CD1c-positive myeloid dendritic cell (primary cell): ENCODE results near the gene GOLIM4.
"Not testable (repeated sequence)": the region's sequence is repeated elsewhere in the genome, so short reads cannot be mapped to it uniquely, and the experiment has no call there.

Source experiments
- DNase-seq: peaks from one replicate; pipeline ENCODE4 v3.0.0-alpha.2; 2016; ENCODE audit errors: extremely low spot score

Gene GOLIM4

DNA sequence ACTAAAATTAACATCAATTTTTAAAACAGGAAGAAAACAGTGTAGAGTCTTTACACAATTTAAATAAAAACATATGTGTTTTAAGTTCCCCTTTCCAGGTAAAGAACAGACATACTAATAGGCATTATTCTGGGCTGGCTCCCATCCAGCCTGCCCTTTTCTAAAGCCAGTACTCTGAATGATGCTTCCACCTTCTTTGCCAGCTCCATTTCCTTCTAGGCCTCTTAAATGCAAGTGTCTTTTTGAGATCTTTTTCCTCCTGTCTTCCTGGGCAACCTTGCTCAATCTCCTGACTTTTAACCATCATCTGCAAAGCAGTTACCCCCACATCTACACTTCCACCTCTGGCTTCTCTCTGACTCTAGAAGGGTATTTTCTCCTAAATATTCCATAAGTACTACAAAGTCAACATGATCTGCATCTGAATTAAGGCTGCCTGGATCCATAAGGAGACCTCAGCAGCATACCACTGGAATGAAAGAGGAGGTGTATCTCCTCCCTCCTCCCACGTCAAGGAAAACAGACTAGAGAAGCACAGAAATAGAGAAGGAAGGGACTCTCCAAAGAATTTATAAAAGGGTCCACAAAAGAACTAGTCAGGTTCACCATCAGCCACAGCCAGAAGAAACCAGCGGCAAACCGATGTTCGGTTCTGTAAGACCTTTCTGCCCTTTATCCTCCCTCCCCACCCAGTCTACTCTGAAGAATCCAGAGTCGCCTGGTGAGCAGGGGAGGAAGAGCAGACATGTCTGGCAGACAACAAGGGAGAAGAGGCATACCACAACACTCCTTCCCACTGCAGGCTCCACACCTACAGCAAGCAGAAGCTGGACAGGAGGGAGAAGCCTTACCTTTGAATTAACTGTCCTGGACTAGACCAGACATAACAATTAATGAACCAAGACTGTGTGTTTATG lies 47.1 kb downstream of the GOLIM4 start:
- DNase-seq: no peak

DNA sequence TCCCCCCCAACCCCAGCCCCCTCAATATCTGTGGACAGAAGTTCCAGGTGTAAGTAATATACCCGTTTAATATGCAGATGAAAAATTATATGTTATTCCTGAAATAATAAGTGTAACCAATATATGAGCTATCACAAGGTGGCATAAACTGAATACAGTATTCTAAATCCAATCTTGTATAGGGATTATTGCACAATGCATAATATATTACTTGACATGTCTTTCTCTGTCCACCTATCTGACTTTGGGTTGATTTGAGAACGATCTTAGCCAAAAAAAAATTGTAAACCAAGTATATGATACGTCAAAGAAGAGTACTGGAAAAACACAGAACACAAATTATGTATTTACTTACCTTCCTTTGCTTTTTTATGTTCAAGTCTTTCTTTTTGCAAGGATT lies 47.8 kb downstream of the GOLIM4 start:
- DNase-seq: no peak

GRCh38 chr3:168047190-168047795 lies 48.4 kb downstream of the GOLIM4 start:
- peak; percentile 78 for DNase-seq

- no peak for DNase-seq
These were observed 51.7 kb downstream of the GOLIM4 start for GRCh38 chr3:168044049-168044448.

DNA sequence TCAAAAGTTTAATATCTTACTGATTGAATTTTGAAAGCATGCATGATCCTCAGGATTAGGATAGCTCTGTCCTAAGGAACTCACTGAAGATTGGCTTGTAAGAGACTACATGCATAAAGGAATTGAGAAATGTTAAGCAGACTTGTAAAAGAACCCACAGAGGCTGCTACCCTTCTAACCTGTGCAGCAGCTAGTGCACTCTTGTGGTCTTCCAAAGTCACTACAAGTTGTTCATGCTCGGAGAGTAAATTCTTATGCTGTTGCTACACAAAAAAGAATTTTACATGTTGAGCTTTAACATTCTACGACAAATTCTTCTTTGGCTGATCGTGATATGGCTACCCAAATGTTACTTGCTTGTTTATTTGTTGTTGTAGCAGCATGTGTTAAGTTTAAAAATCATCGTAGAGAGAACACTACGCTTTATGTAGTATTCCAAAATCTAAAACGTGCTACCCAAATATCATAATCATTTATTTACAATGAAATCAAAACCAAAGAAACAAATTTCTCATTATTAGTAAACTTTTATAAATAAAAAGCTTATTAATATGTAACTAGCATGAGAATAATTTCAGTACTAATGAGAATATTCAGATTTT lies 55.0 kb downstream of the GOLIM4 start:
- no peak for DNase-seq

DNA sequence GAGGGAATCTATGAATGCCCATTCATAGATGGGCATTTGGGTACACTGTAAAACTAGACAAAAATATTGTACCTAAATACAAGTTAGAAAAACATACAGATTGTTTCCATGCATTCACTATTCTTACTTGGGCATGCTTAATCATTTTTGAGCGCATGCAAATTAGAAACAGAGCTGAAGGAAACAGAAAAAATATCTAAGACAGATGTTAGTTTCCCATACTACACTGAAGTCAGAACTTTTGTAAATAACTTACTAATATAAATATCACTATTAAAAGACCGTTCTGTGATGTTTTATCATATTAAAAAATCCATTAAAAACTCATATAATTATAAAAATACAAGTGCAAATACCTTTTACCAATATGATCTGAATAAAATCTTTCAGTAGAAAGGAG lies 58.7 kb downstream of the GOLIM4 start:
- DNase-seq: no peak

DNA sequence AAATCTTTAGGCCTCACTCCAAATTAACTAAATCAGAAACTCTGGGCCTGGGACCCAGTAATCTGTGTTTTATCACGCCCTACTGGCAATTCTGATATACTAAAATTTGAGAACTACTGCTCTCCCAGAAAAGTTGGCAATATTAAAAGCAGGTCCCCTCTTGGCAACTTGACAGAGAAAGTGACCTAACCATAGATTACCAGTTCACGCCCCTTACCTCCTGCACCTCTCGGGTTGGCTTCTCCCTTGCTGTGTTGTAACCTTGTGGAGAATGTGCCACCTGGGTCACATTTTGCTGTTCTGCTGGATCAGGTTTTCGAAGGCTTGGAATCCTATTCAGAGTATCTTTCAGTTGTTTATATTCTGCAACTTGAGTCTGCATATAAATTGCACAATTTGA lies 59.1 kb downstream of the GOLIM4 start:
- DNase-seq: no peak

- DNase-seq: no peak
These were observed 61.4 kb downstream of the GOLIM4 start for GRCh38 chr3:168034152-168034928.

GRCh38 chr3:168030577-168030976 lies 65.1 kb downstream of the GOLIM4 start:
- peak; percentile 39 for DNase-seq

DNA sequence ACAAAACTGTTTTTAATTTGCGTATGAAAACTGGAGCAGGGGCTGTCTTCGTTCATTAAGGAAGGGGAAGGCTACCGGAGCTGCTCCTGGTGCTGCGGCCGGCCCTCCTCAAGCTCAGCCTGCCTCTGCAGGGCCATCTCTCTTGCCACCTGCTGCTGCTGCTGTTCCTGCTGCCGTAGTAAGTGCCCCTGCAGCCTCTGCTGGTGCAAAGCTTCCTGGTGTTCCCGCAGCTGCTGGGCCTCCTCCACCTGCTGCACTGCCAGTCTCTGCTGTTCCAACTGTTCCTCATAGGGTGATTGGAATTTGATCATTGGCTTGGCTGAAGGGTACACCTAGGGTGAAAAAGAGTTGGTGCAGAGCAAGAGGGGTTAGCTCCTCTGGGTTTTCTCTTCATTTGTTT lies 66.0 kb downstream of the GOLIM4 start:
- DNase-seq: no peak

DNA sequence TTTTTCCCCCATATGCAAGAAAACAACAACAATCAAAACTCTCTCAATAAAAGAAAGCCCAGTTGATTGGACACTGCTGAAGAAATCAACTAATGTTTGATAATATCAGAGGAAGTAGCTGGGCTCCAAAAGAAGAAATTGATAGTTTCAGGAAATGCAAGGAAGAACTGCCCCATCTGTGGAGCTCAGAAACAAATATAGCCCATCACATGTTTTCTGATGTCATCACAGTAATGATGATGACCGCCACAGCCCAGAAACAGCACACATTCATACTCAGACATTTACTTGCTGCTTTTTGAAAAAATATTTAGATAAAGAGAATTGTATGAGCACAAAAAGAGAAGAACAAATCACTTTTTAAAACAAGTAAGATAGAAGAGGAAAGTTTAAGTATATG lies 67.6 kb downstream of the GOLIM4 start:
- no peak for DNase-seq

- no peak for DNase-seq
These were observed 69.0 kb downstream of the GOLIM4 start for GRCh38 chr3:168026764-168027163.

DNA sequence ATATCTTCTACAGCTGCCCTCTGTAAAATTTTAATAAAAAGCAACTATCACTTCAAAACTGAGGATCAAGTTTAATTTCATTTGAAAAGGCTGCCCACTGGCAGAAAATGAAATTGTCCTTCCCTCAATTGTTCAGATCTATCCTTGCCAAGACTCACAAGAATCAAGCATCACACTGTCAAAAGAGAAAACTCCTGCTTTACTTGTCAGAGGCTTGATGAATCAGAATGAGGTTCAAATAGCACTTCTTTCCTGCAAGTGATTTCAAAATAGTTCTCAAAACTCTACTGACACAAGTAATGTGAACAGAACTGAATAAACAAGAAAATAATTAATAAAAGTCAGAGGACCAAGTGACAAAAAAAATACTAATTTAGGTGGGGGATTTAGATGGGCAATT lies 70.6 kb downstream of the GOLIM4 start:
- DNase-seq: no peak

DNA sequence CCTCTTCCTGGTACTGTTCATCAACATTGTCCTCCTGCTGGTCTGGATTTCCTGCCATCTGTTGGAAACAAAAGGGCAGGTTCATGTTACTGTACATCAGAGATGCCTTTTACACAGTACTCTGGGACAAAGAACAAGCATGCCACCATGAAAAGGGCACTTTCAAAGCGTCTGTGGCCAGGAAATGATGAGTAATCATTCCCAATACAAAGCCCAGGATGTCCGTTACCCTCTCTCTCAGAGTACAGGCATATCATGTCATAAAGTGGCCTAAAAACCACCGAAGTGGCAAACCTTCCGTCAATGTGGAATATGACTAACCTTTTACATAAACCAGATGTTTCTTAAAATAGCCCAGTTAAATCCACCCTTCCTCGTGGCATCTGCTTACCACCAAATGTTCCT lies 71.2 kb downstream of the GOLIM4 start:
- no peak for DNase-seq

DNA sequence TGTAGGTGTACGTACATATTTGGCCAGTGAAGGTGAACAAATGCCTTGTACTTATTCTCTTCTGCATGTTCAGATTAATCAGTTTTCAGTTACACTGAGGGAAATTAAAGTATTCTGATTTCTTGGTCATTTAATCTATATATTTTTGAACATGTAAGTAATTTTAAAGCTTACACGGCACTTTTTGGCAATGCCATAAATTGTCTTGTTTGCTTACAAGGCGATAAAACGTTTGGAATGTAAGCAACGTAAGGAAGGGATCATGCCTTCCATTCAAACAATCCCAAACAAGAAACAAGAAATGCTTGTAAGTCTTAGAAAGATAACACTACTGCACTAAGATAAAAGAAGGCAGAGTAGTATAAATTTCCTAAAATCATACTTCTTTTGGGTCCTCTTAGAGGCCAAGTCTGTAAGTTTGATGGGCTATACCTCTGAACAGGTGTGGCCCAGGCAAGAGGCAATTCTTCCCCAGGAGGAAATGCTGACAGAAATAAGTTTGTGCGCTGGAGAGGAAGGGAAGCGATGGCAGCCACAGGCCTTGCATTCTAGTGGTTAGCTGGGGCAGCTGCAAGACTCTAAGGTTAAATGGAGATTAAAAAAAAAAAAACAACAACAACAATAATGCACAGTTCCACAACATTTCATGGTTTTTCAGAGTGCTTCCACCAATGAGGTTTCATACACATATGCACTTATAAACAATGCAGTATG lies 73.8 kb downstream of the GOLIM4 start:
- DNase-seq: no peak

DNA sequence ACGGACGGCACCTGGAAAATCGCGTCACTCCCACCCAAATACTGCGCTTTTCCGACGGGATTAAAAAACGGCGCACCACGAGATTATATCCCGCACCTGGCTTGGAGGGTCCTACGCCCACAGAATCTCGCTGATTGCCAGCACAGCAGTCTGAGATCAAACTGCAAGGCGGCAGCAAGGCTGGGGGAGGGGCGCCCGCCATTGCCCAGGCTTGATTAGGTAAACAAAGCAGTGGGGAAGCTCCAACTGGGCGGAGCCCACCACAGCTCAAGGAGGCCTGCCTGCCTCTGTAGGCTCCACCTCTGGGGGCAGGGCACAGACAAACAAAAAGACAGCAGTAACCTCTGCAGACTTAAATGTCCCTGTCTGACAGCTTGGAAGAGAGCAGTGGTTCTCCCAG lies 84.4 kb downstream of the GOLIM4 start:
- not testable (repeated sequence) for DNase-seq

GRCh38 chr3:168006584-168006983 lies 89.1 kb downstream of the GOLIM4 start:
- no peak for DNase-seq

- DNase-seq: no peak
These were observed 91.8 kb downstream of the GOLIM4 start for GRCh38 chr3:168003911-168004310.

DNA sequence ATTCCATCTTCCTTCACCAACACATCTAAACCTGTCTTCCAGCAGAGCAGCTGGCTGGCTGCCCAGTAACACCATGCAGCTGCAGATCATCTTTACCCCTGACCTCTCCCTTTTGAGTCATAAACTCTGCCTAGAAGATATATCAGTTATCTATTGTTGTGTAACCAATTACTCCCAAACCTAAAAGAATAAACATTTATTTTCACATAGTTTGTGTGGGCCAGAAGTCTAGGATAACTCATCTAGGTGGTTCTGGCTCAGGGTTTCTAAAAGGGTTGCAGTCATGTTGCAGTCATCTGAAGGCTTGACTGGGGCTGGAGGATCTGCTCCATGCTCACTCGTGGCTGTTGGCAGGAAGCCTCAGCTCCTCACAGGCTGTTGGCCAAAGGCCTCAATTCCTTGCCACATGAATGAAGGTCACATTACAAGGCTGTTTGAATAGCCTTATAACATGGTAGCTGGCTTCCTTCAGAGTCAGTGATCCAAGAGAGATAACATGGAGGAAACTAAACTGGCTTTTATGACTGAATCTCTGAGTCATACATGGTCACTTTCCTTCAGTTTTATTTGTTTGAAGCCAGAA lies 92.8 kb downstream of the GOLIM4 start:
- DNase-seq: no peak

DNA sequence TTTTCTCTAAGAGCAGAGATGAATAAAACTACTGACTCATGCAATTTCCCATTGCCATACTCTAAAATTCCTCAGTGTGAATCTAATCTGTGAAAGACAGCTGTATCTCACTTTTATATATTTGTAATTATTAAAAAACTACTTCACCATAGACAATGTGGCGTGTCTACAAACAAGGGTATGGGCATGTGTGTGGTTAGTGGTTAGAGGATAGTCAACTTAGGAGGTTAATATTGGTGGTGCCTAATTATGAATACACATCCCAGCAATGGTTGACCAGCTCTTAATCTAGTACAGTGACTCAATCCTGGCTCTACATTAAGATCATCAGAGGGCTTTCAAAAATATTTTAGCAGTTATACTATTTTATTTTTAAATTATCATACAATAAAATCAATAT lies 94.5 kb downstream of the GOLIM4 start:
- no peak for DNase-seq

DNA sequence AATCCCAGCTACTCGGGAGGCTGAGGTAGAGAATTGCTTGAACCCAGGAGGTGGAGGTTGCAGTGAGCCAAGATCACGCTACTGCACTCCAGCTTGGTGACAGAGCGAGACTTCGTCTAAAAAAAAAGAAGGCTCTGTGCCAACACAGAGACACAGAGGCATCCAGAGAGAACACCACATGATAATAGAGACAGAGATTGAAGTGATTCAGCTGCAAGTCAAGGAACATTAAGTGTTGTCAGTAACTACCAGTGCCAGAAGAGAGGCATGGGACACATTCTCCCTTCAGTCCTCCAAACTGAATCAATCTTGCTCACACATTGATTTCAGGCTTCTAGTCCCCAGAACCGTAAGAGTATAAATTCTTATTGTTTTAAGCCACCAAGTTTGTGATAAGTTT lies 97.5 kb downstream of the GOLIM4 start:
- no peak for DNase-seq
